NT2/D1 (cell line): ENCODE data around the gene LETM1.

Source experiments
- SUZ12 ChIP-seq: IDR thresholded peaks from 2 replicates; pipeline ENCODE4 v1.6.1; 2011; ENCODE audit not compliant: insufficient read length, insufficient read depth; ENCODE audit errors: extremely low read depth
- YY1 ChIP-seq: IDR thresholded peaks from 2 replicates; pipeline ENCODE4 v1.6.1; 2011; ENCODE audit not compliant: insufficient read length, insufficient read depth
- ZNF274 ChIP-seq: IDR thresholded peaks from 2 replicates; pipeline ENCODE4 v1.6.1; 2011; ENCODE audit warnings: mild to moderate bottlenecking, low read depth, low read length

- TF ChIP-seq YY1 (no peak), SUZ12 (no peak), ZNF274 (no peak)
These were observed 84.2 kb downstream of the LETM1 start for GRCh38 chr4:1771555-1772305.
